Mesenchymal stem cell (in vitro differentiated cells and primary cell): ENCODE data around the gene IL17RE.
"Not testable (repeated sequence)": the region's sequence is repeated elsewhere in the genome, so short reads cannot be mapped to it uniquely, and the experiment has no call there.

Experiments
- DNase-seq: peaks from one replicate; pipeline ENCODE4 v3.0.0-alpha.2; 2013
- H2AFZ ChIP-seq: one replicate; pipeline ENCODE4 v1.6.1; 2013; ENCODE audit warnings: low read depth, mild to moderate bottlenecking, control low read depth, inconsistent platforms, low read length, moderate library complexity
- H2AK5ac ChIP-seq: 2 replicates; pipeline ENCODE4 v1.6.1; 2013; ENCODE audit warnings: low read length, moderate library complexity, mild to moderate bottlenecking, inconsistent platforms; ENCODE audit not compliant: severe bottlenecking
- H2BK120ac ChIP-seq: one replicate; pipeline ENCODE4 v1.6.1; 2013; ENCODE audit warnings: low read depth, mild to moderate bottlenecking, inconsistent platforms, low read length, moderate library complexity
- H2BK12ac ChIP-seq, 2 experiments: one replicate each; pipeline ENCODE4 v1.6.1; 2013; ENCODE audit warnings: inconsistent platforms in 2 of 2, low read length in 2 of 2, mild to moderate bottlenecking in 2 of 2, moderate library complexity in 2 of 2, control low read depth in 1 of 2
- H2BK15ac ChIP-seq: one replicate; pipeline ENCODE4 v1.6.1; 2013; ENCODE audit warnings: mild to moderate bottlenecking, low read depth, inconsistent platforms; ENCODE audit not compliant: poor library complexity, severe bottlenecking
- H2BK5ac ChIP-seq: 2 replicates; pipeline ENCODE4 v1.6.1; 2013; ENCODE audit warnings: low read depth, mild to moderate bottlenecking, low read length, control low read depth, inconsistent platforms; ENCODE audit not compliant: poor library complexity, severe bottlenecking
- H3K14ac ChIP-seq, 2 experiments: one replicate each; pipeline ENCODE4 v1.6.1; 2013; ENCODE audit warnings: inconsistent platforms in 2 of 2, low read length in 2 of 2, control low read depth in 1 of 2, mild to moderate bottlenecking in 1 of 2, moderate library complexity in 1 of 2
- H3K18ac ChIP-seq, 2 experiments: one replicate each; pipeline ENCODE4 v1.6.1; 2013; ENCODE audit warnings: inconsistent platforms in 2 of 2, low read length in 2 of 2, control low read depth in 1 of 2, low read depth in 1 of 2, mild to moderate bottlenecking in 1 of 2
- H3K23ac ChIP-seq, 2 experiments: one replicate each; pipeline ENCODE4 v1.6.1; 2013; ENCODE audit warnings: inconsistent platforms in 2 of 2, low read length in 2 of 2, mild to moderate bottlenecking in 2 of 2, moderate library complexity in 2 of 2, control low read depth in 1 of 2
- H3K27ac ChIP-seq: 2 replicates; pipeline ENCODE4 v1.5.1; 2013; ENCODE audit warnings: mild to moderate bottlenecking, moderate library complexity, low read length, control low read depth, inconsistent platforms; ENCODE audit not compliant: poor library complexity, severe bottlenecking
- H3K27me3 ChIP-seq, 2 experiments: 2 replicates each; pipeline versions ENCODE4 v1.6.1 to v1.7.0; 2013; ENCODE audit warnings: low read length in 2 of 2, mild to moderate bottlenecking in 2 of 2, moderate library complexity in 2 of 2, control low read depth in 1 of 2, inconsistent platforms in 1 of 2; ENCODE audit not compliant: control insufficient read depth in 1 of 2, insufficient read depth in 1 of 2
- H3K36me3 ChIP-seq, 2 experiments: 2 replicates each; pipeline versions ENCODE4 v1.6.1 to v1.7.0; 2013; ENCODE audit warnings: low read length in 2 of 2, control low read depth in 1 of 2, inconsistent platforms in 1 of 2, low read depth in 1 of 2, mild to moderate bottlenecking in 1 of 2; ENCODE audit not compliant: insufficient read depth in 2 of 2, control insufficient read depth in 1 of 2
- H3K4ac ChIP-seq, 2 experiments: one replicate each; pipeline ENCODE4 v1.6.1; 2013; ENCODE audit warnings: inconsistent platforms in 2 of 2, low read length in 2 of 2, mild to moderate bottlenecking in 2 of 2, moderate library complexity in 2 of 2, control low read depth in 1 of 2, low read depth in 1 of 2
- H3K4me1 ChIP-seq: 2 replicates; pipeline ENCODE4 v1.6.1; 2013; ENCODE audit warnings: low read depth, low read length, control low read depth; ENCODE audit not compliant: control insufficient read depth, insufficient read depth
- H3K4me2 ChIP-seq: 2 replicates; pipeline ENCODE4 v1.6.1; 2013; ENCODE audit warnings: low read length, mild to moderate bottlenecking, inconsistent platforms; ENCODE audit not compliant: poor library complexity, severe bottlenecking
- H3K4me3 ChIP-seq, 2 experiments: 2 replicates each; pipeline versions ENCODE4 v1.5.1 to v1.7.0; 2013; ENCODE audit warnings: low read length in 2 of 2, mild to moderate bottlenecking in 2 of 2, control low read depth in 1 of 2, low read depth in 1 of 2; ENCODE audit not compliant: insufficient read depth in 1 of 2
- H3K79me1 ChIP-seq: replicated peaks from 2 replicates; pipeline ENCODE4 v1.6.1; 2013; ENCODE audit warnings: mild to moderate bottlenecking, control low read depth, low read length, inconsistent platforms; ENCODE audit not compliant: poor library complexity, severe bottlenecking
- H3K9ac ChIP-seq: 2 replicates; pipeline ENCODE4 v1.7.0; 2013; ENCODE audit warnings: mild to moderate bottlenecking, low read length, moderate library complexity
- H3K9me3 ChIP-seq: 2 replicates; pipeline ENCODE4 v1.7.0; 2013; ENCODE audit warnings: mild to moderate bottlenecking, low read length; ENCODE audit not compliant: control insufficient read depth
- H4K8ac ChIP-seq: one replicate; pipeline ENCODE4 v1.6.1; 2013; ENCODE audit warnings: inconsistent platforms, mild to moderate bottlenecking, low read length, moderate library complexity
- H4K91ac ChIP-seq: one replicate; pipeline ENCODE4 v1.6.1; 2013; ENCODE audit warnings: mild to moderate bottlenecking, low read length, inconsistent platforms
- WGBS: methylation state at CpG from one replicate; pipeline ENCODE4 v1.1.7; 2013; ENCODE audit warnings: mixed read lengths; 5-methylcytosine and 5-hydroxymethylcytosine counted together

Gene IL17RE

DNA sequence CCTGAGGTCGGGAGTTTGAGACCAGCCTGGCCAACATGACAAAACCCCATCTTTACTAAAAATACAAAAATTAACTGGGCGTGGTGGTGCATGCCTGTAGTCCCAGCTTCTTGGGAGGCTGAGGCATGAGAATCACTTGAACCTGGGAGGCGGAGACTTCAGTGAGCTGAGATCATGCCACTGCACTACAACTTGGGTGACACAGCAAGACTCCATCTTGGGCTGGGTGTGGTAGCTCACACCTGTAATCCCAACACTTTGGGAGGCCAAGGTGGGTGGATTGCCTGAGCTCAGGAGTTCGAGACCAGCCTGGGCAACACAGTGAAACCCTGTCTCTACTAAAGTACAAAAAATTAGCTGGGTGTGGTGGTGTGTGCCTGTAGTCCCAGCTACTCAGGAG is 26.4 kb upstream of the IL17RE start:
- not testable (repeated sequence) for H3K9me3 ChIP-seq
- WGBS, result 96% methylated on average over 2 of the region's 4 CpGs

DNA sequence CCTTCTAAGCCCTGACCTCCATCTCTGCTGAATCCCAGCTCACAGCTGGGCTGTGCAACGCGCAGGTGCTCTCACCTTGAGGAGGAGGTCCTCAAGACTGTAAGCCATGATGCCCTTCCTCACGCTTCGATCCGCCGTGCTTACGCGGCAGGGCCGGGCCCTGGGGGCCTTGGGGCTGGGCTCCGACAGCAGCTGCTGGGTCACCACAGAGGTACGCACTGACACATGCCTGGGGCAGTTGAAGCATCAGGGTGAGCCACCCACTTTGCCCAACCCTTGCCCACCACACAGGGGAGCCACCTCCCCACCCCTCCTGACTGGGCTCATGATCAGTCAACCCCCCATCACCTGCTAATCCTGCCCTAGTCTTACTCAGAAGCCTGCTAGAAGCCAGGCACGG is 25.7 kb upstream of the IL17RE start:
- Histone ChIP-seq H2BK15ac (no peak overlapping the region), H3K4ac (no peak overlapping the region), H2AK5ac (no peak overlapping the region), H2BK12ac (no peak overlapping the region), H3K4me1 (no peaks in the 10 kb centered on the region), H3K79me1 (no peaks in the 10 kb centered on the region), H3K4me2 (no peak overlapping the region), H4K8ac (no peak overlapping the region), H2BK120ac (peak overlapping the region; percentile 38), H3K9ac (no peak overlapping the region), H3K9me3 (no peaks in the 10 kb centered on the region), H3K14ac (no peak overlapping the region), H3K36me3 (no peaks in the 10 kb centered on the region), H2AFZ (no peak overlapping the region), H3K23ac (no peak overlapping the region), H3K4me3 (no peak overlapping the region), H3K27me3 (peaks cover 0 to 4% of the 10 kb centered on the region in 2 experiments), H3K18ac (no peak overlapping the region), H2BK5ac (no peak overlapping the region), H4K91ac (no peak overlapping the region), H3K27ac (no peak overlapping the region)
- DNase-seq, result no peak
- WGBS, result 90% methylated on average over 12 of the region's 12 CpGs

More for the DNA sequence above, 26.4 kb upstream of the IL17RE start:
- not testable (repeated sequence) for H3K23ac ChIP-seq, H3K14ac ChIP-seq, H3K4me3 ChIP-seq, H3K79me1 ChIP-seq, H3K4ac ChIP-seq, H3K18ac ChIP-seq, H2AK5ac ChIP-seq, H4K8ac ChIP-seq, H3K27ac ChIP-seq, H3K4me2 ChIP-seq, H3K9ac ChIP-seq, H3K27me3 ChIP-seq, H2AFZ ChIP-seq, H3K4me1 ChIP-seq, H3K36me3 ChIP-seq, H2BK15ac ChIP-seq, H4K91ac ChIP-seq, H2BK5ac ChIP-seq, H2BK12ac ChIP-seq, DNase-seq, H2BK120ac ChIP-seq

DNA sequence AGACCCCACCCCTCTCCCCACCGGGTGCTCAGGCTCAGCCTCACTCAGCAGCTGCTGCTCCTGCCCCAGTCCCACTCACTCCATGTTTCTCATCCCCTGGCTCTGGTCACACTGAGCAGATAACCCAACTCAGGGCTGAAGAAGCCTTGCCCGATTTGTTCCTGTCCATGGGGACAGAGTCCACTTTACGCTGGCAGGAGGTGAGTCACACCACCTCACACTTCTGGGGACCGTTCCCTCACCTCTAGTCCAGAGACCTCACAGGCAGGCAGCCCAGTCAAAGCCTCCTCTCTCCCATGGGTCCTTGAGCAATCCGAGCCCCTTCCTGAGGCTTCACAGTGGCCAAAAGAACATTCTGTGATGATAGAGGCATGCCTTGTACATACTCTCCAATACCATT is 23.9 kb upstream of the IL17RE start:
- H2BK120ac ChIP-seq, result no peak overlapping the region
- peaks cover 0 to 4% of the 10 kb centered on the region in 2 experiments for H3K27me3 ChIP-seq
- no peak overlapping the region for H2BK5ac ChIP-seq
- no peak overlapping the region for H3K23ac ChIP-seq
- 76% methylated on average over 5 of the region's 5 CpGs for whole genome bisulfite sequencing
- H3K4ac ChIP-seq, result no peak overlapping the region
- no peaks in the 10 kb centered on the region for H3K4me1 ChIP-seq
- H2AFZ ChIP-seq, result no peak overlapping the region
- no peaks in the 10 kb centered on the region for H3K79me1 ChIP-seq
- no peak overlapping the region for H3K9ac ChIP-seq
- H3K14ac ChIP-seq, result peak overlapping the region in 1 of 2 experiments; percentile 9
- no peak overlapping the region for H2AK5ac ChIP-seq
- no peak overlapping the region for H2BK12ac ChIP-seq
- H2BK15ac ChIP-seq, result no peak overlapping the region
- H4K91ac ChIP-seq, result no peak overlapping the region
- no peak overlapping the region for H3K18ac ChIP-seq
- no peak overlapping the region for H3K27ac ChIP-seq
- H3K9me3 ChIP-seq, result no peaks in the 10 kb centered on the region
- H3K4me2 ChIP-seq, result no peak overlapping the region
- DNase-seq, result no peak
- H3K4me3 ChIP-seq, result no peak overlapping the region
- no peak overlapping the region for H4K8ac ChIP-seq
- no peaks in the 10 kb centered on the region for H3K36me3 ChIP-seq

DNA sequence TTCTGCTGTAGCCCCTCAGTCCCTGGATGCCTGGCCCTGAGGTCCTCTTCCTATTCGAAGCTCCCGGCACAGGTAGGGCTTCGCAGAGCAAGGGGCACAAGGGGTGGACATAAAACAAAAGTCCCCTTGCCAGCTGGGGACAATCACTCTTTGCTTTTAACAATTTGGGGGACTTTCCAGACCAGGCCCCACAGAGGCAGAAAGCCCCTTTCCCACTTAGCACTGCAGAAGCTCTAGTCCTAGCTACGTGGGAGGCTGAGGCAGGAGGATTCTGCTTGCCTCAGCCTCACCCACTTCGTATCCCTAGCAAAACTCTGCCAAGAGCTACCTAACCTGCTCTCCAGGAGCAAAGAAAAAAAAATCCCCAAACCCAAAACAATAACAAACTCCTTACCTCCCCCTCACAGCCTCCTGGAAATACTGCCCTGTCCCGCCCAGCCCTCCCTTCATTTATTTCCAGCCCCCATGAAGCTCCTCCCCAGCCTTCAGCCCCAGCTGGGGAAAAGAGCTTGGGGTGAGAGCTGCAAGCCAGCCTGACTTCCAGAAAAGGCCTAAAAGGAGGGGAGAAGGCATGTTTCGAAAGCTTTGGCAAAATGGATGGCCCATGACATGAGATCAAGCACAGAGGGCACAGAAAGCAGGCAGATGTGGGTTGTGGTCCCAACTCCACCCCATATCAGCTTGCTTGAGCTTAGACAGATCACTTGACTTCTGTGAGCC is 22.7 kb upstream of the IL17RE start, which contains the start of gene CIDEC:
Gene CIDEC, minus strand, starts transcription at position 424 of the 720 bp plus-strand sequence. CDS start 1,767 bp downstream, outside the sequence.
- Histone ChIP-seq H3K27ac (no peak within 1 kb of the TSS), H3K4me2 (no peak within 1 kb of the TSS)

More for the DNA sequence above, 22.7 kb upstream of the IL17RE start, which contains the start of gene CIDEC:
- H3K14ac ChIP-seq, result no peak within 1 kb of the TSS
- no peak within 1 kb of the TSS for H2BK12ac ChIP-seq
- no peak within 1 kb of the TSS for H2AFZ ChIP-seq
- H3K4ac ChIP-seq, result no peak within 1 kb of the TSS
- H3K4me3 ChIP-seq, result no peak within 1 kb of the TSS
- H3K36me3 ChIP-seq, result no peaks in the 10 kb centered on the region
- H2BK15ac ChIP-seq, result peak within 1 kb of the TSS; percentile 93
- H3K79me1 ChIP-seq, result no peaks in the 10 kb centered on the region
- no peak within 1 kb of the TSS for H3K23ac ChIP-seq
- no peak for DNase-seq
- 91% methylated on average over 7 of the region's 7 CpGs for WGBS
- H2BK5ac ChIP-seq, result no peak within 1 kb of the TSS
- peak within 1 kb of the TSS; percentile 43 for H3K9ac ChIP-seq
- no peak within 1 kb of the TSS for H4K91ac ChIP-seq
- no peak within 1 kb of the TSS for H2BK120ac ChIP-seq
- no peaks in the 10 kb centered on the region for H3K4me1 ChIP-seq
- H3K9me3 ChIP-seq, result no peaks in the 10 kb centered on the region
- H3K27me3 ChIP-seq, result peaks cover 0 to 4% of the 10 kb centered on the region in 2 experiments
- H2AK5ac ChIP-seq, result no peak within 1 kb of the TSS
- H4K8ac ChIP-seq, result no peak within 1 kb of the TSS
- no peak within 1 kb of the TSS for H3K18ac ChIP-seq
